ENCODE results near the gene LTBP4. TPM values are rescaled to one million over a fixed set of nuclear protein-coding genes. Genes with fewer than 3 reads are reported as not detected.

The LTBP4 gene
- total and polyA plus RNA-seq, 2 of the 13 experiments (the other 11 are each of a cell fraction or from before 2014, with no cell fraction given), result 0.86 to 2.3 TPM

DNA sequence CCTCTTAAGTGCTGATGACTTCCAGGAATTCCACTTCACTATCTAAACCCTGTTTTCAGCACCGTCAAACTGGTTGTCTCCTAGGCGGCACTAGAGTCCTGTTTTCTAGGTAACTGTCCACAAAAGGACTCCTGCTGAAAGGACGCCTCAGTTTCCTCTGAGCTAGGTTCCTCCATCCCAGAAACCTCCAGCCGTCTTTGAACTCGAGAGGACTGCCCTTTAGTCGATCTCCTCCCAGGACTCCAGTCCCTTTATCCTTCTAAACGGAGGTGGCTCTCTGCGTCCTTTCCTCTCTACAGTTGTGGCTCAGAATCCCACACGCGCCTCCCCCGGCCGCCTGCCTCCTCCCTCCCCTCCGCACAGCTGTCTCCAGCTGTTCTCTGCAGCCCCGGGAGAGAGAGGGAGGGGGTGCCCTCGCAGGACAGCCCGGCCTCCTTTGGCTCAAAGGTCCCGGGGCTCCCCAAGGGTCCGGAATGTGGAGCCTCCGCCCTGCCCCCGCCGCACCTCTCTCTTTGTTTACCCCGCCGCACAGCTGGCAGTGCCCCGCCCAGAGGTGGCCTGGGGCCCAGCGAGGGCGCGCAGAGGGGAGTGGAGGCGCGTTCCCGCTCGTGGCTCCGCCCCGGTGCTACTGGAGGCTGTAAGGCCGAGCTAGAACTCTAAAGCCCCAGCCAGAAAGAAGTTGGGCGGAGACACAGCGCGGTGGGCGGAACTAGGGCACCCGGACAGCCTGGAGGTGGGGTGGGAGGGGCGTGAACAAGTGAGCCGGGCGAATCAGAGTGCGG is 2.4 kb downstream of the LTBP4 start (continued):
- TF ChIP-seq SP4 (CRISPR knock-in tag; IDR thresholded peaks at IDR 0.05) (peak; percentile 97), ZNF460 (CRISPR knock-in tag; IDR thresholded peaks at IDR 0.05; ENCODE audit: borderline replicate concordance) (peak; percentile 19; the same call in 1 of the 2 replicates), ZNF326 (CRISPR knock-in tag; IDR thresholded peaks at IDR 0.05; ENCODE audit: borderline replicate concordance) (no peak), CCDC6 (CRISPR knock-in tag; IDR thresholded peaks at IDR 0.05) (peak; percentile 64; the same call in 1 of the 2 replicates), HOXA5 (CRISPR knock-in tag; IDR thresholded peaks at IDR 0.05) (peak; percentile 78; the same call in 1 of the 2 replicates), ZZZ3 (CRISPR knock-in tag; IDR thresholded peaks at IDR 0.05; ENCODE audit: borderline replicate concordance) (no peak), ZBTB20 (CRISPR knock-in tag; IDR thresholded peaks at IDR 0.05; ENCODE audit: borderline replicate concordance, low read depth) (no peak; the same call in 1 of the 2 replicates), NRL (CRISPR knock-in tag; IDR thresholded peaks at IDR 0.05; ENCODE audit: borderline replicate concordance) (peak; percentile 72; the same call in 1 of the 2 replicates), NR2F6 (IDR thresholded peaks at IDR 0.05) (peak; percentile 69), NR2F6 (CRISPR knock-in tag; IDR thresholded peaks at IDR 0.05) (peak; percentile 93), MAFG (CRISPR knock-in tag; IDR thresholded peaks at IDR 0.05) (no peak), MTA1 (CRISPR knock-in tag; IDR thresholded peaks at IDR 0.05; ENCODE audit: borderline replicate concordance) (peak; percentile 95), ZNF33A (CRISPR knock-in tag; IDR thresholded peaks at IDR 0.05; ENCODE audit: borderline replicate concordance) (no peak)
- TF ChIP-seq, protein P1, sequence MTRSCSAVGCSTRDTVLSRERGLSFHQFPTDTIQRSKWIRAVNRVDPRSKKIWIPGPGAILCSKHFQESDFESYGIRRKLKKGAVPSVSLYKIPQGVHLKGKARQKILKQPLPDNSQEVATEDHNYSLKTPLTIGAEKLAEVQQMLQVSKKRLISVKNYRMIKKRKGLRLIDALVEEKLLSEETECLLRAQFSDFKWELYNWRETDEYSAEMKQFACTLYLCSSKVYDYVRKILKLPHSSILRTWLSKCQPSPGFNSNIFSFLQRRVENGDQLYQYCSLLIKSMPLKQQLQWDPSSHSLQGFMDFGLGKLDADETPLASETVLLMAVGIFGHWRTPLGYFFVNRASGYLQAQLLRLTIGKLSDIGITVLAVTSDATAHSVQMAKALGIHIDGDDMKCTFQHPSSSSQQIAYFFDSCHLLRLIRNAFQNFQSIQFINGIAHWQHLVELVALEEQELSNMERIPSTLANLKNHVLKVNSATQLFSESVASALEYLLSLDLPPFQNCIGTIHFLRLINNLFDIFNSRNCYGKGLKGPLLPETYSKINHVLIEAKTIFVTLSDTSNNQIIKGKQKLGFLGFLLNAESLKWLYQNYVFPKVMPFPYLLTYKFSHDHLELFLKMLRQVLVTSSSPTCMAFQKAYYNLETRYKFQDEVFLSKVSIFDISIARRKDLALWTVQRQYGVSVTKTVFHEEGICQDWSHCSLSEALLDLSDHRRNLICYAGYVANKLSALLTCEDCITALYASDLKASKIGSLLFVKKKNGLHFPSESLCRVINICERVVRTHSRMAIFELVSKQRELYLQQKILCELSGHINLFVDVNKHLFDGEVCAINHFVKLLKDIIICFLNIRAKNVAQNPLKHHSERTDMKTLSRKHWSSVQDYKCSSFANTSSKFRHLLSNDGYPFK (CRISPR knock-in tag; IDR thresholded peaks at IDR 0.05; ENCODE audit: borderline replicate concordance), result peak; percentile 72; the same call in 1 of the 2 replicates
- TF ChIP-seq, protein P2, sequence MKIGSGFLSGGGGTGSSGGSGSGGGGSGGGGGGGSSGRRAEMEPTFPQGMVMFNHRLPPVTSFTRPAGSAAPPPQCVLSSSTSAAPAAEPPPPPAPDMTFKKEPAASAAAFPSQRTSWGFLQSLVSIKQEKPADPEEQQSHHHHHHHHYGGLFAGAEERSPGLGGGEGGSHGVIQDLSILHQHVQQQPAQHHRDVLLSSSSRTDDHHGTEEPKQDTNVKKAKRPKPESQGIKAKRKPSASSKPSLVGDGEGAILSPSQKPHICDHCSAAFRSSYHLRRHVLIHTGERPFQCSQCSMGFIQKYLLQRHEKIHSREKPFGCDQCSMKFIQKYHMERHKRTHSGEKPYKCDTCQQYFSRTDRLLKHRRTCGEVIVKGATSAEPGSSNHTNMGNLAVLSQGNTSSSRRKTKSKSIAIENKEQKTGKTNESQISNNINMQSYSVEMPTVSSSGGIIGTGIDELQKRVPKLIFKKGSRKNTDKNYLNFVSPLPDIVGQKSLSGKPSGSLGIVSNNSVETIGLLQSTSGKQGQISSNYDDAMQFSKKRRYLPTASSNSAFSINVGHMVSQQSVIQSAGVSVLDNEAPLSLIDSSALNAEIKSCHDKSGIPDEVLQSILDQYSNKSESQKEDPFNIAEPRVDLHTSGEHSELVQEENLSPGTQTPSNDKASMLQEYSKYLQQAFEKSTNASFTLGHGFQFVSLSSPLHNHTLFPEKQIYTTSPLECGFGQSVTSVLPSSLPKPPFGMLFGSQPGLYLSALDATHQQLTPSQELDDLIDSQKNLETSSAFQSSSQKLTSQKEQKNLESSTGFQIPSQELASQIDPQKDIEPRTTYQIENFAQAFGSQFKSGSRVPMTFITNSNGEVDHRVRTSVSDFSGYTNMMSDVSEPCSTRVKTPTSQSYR (CRISPR knock-in tag; IDR thresholded peaks at IDR 0.05; ENCODE audit: borderline replicate concordance), result peak; percentile 98
- TF ChIP-seq, protein P3, sequence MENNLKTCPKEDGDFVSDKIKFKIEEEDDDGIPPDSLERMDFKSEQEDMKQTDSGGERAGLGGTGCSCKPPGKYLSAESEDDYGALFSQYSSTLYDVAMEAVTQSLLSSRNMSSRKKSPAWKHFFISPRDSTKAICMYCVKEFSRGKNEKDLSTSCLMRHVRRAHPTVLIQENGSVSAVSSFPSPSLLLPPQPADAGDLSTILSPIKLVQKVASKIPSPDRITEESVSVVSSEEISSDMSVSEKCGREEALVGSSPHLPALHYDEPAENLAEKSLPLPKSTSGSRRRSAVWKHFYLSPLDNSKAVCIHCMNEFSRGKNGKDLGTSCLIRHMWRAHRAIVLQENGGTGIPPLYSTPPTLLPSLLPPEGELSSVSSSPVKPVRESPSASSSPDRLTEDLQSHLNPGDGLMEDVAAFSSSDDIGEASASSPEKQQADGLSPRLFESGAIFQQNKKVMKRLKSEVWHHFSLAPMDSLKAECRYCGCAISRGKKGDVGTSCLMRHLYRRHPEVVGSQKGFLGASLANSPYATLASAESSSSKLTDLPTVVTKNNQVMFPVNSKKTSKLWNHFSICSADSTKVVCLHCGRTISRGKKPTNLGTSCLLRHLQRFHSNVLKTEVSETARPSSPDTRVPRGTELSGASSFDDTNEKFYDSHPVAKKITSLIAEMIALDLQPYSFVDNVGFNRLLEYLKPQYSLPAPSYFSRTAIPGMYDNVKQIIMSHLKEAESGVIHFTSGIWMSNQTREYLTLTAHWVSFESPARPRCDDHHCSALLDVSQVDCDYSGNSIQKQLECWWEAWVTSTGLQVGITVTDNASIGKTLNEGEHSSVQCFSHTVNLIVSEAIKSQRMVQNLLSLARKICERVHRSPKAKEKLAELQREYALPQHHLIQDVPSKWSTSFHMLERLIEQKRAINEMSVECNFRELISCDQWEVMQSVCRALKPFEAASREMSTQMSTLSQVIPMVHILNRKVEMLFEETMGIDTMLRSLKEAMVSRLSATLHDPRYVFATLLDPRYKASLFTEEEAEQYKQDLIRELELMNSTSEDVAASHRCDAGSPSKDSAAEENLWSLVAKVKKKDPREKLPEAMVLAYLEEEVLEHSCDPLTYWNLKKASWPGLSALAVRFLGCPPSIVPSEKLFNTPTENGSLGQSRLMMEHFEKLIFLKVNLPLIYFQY (CRISPR knock-in tag; IDR thresholded peaks at IDR 0.05; ENCODE audit: borderline replicate concordance), result no peak
- TF ChIP-seq, protein P4, sequence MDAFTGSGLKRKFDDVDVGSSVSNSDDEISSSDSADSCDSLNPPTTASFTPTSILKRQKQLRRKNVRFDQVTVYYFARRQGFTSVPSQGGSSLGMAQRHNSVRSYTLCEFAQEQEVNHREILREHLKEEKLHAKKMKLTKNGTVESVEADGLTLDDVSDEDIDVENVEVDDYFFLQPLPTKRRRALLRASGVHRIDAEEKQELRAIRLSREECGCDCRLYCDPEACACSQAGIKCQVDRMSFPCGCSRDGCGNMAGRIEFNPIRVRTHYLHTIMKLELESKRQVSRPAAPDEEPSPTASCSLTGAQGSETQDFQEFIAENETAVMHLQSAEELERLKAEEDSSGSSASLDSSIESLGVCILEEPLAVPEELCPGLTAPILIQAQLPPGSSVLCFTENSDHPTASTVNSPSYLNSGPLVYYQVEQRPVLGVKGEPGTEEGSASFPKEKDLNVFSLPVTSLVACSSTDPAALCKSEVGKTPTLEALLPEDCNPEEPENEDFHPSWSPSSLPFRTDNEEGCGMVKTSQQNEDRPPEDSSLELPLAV (CRISPR knock-in tag; conservative IDR thresholded peaks at IDR 0.05; ENCODE audit: low read depth), result no peak

Data from HepG2 (cell line).